GM21576 (cell line): ENCODE measurements around the gene AKAP13.
"Not testable (repeated sequence)": the region's sequence is repeated elsewhere in the genome, so short reads cannot be mapped to it uniquely, and the experiment has no call there.

Experiments used
- ATAC-seq: cut with Tn5 transposase; IDR thresholded peaks from one replicate; pipeline ENCODE4 v1.9.1; 2021; ENCODE audit warnings: mild to moderate bottlenecking, moderate library complexity; ENCODE audit not compliant: unreplicated experiment

The AKAP13 gene

GRCh38 chr15:85796371-85796770 is 416.0 kb downstream of the AKAP13 start:
- ATAC-seq = not testable (repeated sequence)
